ENCODE measurements around the gene SENP1. TPM values are rescaled to one million over a fixed set of nuclear protein-coding genes. Genes with fewer than 3 reads are reported as not detected.

SENP1 gene
- total RNA-seq, 4 donors from 2014 or later = 24.1 to 43.9 (median 32.4) TPM

DNA sequence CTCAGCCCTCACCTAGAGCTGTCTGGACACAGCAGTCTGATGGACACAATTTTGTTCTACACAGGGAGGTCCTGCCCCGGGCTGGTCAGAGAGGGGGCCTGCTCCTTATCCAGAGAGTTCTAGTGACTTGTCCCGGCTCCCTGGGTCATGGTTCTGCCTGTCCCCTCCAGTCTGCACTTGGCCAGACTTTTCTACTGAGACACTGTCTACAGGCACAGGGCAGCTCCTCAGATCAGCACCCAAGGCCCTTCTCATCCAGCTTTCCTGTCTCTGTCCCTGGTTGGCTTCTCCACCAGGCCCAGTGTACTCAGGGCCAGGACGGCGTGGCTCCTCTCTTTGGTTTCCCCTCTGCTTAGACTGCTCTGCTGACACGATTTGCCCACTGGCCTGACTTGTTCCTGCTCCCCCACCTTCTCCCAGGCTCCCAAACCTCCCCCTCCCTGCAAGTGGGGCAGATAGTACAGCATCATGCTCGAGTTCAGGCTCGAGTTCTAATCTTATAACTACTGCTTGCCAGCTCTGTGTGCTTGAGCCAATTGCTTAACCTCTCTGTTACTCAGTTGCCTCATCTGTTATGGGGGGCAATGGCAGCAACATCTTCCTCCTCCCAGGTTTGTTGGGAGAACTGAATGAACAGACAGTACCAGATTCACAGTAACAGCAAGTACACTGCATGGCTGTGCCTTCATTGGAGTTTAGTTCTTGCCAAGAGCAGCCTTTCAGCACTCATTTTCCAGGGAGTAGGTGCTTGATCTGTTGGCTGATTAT is 79.6 kb downstream of the SENP1 start:
- intact Hi-C loops (cut with DNase I; ENCODE audit: low total_unique reads) = no loop called here
- no peaks in the 10 kb centered on the region for H3K4me1 ChIP-seq
- no peak overlapping the region for H3K4me3 ChIP-seq
- no peaks in the 10 kb centered on the region for H3K9me3 ChIP-seq
- peaks cover 0 to 4% of the 10 kb centered on the region in 2 donors for H3K27me3 ChIP-seq
- DNase-seq = no peak
- H3K36me3 ChIP-seq = no peaks in the 10 kb centered on the region
- no peak for TF ChIP-seq POLR2A (IDR thresholded peaks at IDR 0.05)
- TF ChIP-seq, protein P1, sequence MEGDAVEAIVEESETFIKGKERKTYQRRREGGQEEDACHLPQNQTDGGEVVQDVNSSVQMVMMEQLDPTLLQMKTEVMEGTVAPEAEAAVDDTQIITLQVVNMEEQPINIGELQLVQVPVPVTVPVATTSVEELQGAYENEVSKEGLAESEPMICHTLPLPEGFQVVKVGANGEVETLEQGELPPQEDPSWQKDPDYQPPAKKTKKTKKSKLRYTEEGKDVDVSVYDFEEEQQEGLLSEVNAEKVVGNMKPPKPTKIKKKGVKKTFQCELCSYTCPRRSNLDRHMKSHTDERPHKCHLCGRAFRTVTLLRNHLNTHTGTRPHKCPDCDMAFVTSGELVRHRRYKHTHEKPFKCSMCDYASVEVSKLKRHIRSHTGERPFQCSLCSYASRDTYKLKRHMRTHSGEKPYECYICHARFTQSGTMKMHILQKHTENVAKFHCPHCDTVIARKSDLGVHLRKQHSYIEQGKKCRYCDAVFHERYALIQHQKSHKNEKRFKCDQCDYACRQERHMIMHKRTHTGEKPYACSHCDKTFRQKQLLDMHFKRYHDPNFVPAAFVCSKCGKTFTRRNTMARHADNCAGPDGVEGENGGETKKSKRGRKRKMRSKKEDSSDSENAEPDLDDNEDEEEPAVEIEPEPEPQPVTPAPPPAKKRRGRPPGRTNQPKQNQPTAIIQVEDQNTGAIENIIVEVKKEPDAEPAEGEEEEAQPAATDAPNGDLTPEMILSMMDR (IDR thresholded peaks at IDR 0.05) = no peak
- no peak overlapping the region for H3K27ac ChIP-seq

DNA sequence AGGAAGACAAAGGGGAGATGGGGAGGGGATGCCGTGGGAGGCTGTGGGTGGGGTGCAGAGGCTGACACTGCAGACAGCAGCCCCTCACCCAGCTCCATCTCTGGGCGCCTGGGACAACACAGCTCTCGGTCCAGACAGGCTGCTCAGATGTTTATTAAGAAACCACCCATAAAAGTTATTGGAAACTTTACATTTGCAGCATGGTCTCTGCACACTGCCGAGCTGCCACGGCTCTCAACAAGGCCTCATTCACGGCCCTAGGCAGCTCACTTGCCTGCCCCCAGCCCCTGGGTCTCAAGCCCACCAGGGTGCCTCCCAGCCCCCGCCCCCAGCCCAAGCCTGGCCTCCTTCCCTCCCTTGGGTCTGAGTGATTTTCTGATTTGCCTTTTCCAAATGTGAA is 80.6 kb downstream of the SENP1 start:
- no peaks in the 10 kb centered on the region for H3K4me1 ChIP-seq
- intact Hi-C loops (cut with DNase I; ENCODE audit: low total_unique reads) = no loop called here
- H3K36me3 ChIP-seq = no peaks in the 10 kb centered on the region
- H3K4me3 ChIP-seq = no peak overlapping the region
- DNase-seq = no peak
- H3K9me3 ChIP-seq = no peaks in the 10 kb centered on the region
- peaks cover 0 to 4% of the 10 kb centered on the region in 2 donors for H3K27me3 ChIP-seq
- H3K27ac ChIP-seq = no peak overlapping the region
- no peak for TF ChIP-seq POLR2A (IDR thresholded peaks at IDR 0.05)
- TF ChIP-seq, protein P1 (IDR thresholded peaks at IDR 0.05) = no peak

DNA sequence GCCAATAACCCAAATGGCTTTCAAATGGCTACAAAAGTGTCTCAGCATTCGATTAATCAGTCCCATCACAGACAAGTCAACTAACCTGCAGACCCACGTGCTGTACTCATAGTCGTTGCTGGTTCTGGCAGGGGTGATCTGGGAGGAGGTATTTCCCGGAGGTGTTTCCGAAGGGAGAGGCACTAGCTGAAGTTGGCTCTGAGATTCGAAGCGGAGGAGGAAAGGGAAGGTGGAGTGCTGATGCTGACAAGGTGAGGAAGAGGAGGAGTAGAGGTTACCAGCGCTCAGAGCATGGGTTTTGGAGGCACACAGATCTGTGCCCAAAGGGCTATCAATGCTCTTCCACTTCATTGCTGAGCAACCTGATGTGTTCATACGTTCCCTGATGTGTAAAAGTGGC is 81.1 kb downstream of the SENP1 start:
- DNase-seq = no peak
- Histone ChIP-seq H3K9me3 (no peaks in the 10 kb centered on the region), H3K4me3 (no peak overlapping the region), H3K4me1 (no peaks in the 10 kb centered on the region), H3K27me3 (peaks cover 0 to 4% of the 10 kb centered on the region in 2 donors), H3K36me3 (no peaks in the 10 kb centered on the region), H3K27ac (no peak overlapping the region)
- intact Hi-C loops (cut with DNase I; ENCODE audit: low total_unique reads) = no loop called here
- no peak for TF ChIP-seq POLR2A (IDR thresholded peaks at IDR 0.05)
- TF ChIP-seq, protein P1 (IDR thresholded peaks at IDR 0.05) = no peak

DNA sequence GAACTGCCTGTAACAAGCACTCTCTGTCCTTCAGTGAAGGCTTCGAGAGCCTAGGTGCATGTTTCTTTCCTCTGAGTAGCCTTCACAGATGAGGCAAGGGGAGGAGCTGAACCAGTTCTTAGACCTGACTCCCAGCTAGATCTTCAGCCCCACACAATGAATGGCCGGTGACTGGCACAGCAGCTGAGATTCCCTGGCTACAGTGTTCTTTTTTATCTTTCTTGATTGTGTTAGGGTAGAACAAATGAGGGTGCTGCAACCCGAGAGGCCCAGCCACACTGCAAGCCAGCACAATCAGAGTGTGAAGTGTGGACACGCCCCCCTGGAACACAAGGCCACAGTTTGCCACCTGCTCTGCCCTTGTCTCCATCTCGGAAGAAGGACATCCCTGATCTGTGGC is 82.5 kb downstream of the SENP1 start:
- H3K27ac ChIP-seq = no peak overlapping the region
- H3K9me3 ChIP-seq = no peaks in the 10 kb centered on the region
- TF ChIP-seq, protein P1 (IDR thresholded peaks at IDR 0.05) = no peak
- TF ChIP-seq POLR2A (IDR thresholded peaks at IDR 0.05) = no peak
- no peaks in the 10 kb centered on the region for H3K36me3 ChIP-seq
- no peak overlapping the region for H3K4me3 ChIP-seq
- no peak for DNase-seq
- intact Hi-C loops (cut with DNase I; ENCODE audit: low total_unique reads) = no loop called here
- H3K4me1 ChIP-seq = no peaks in the 10 kb centered on the region
- H3K27me3 ChIP-seq = peaks cover 0 to 4% of the 10 kb centered on the region in 2 donors

DNA sequence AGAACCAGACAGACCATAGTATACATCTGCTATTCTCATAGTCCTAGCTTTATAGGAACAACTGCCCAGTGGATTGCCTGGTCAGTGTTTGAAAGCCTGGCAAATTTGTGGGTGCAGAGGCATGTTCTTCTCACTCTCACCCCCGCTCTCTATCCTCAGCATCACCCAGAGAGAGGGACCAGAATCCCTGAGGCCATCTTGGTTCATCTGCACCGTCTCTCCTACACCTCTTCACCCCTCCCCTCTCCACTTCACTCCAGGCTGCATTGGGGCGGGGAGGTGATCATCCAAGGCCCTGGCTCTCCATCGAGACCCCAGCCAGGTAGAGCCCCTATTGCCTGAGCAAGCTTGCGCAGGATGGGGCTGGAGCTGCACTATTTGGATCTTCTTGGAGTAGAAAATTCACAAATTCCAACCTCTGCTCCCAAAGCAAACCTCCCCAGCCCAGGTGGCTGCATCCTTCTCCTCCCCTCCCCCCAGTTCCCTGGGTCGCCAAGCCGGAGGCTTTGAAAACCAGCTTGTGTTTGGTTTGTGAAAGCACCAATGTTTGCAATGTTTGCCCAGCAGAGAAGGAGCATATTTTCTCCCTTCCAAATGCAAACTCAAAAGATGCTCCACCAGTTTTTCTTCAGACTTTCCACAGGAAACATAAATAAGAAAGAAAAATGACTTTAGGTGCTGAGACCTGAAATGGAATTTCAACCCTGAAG is 83.0 kb downstream of the SENP1 start:
- Histone ChIP-seq H3K27me3 (peaks cover 0 to 4% of the 10 kb centered on the region in 2 donors), H3K4me1 (no peaks in the 10 kb centered on the region), H3K27ac (no peak overlapping the region), H3K4me3 (no peak overlapping the region), H3K9me3 (no peaks in the 10 kb centered on the region), H3K36me3 (no peaks in the 10 kb centered on the region)
- no peak for DNase-seq
- TF ChIP-seq POLR2A (IDR thresholded peaks at IDR 0.05) = no peak
- TF ChIP-seq, protein P1 (IDR thresholded peaks at IDR 0.05) = no peak
- intact Hi-C loops (cut with DNase I; ENCODE audit: low total_unique reads) = no loop called here

All from uterus (tissue), 4 donors.